Prostate gland (tissue), 2 donors: ENCODE measurements around the gene LGR6.

Source experiments
- CTCF ChIP-seq, 4 experiments: fragments of 200-600 bp in 2 of 4; fragments of 450-650 bp in 2 of 4; sonication (generic) in 2 of 4; IDR thresholded peaks; 1 replicate in 3 of 4; 2 replicates in 1 of 4; pipeline ENCODE4 v1.5.1; 2016 to 2019; ENCODE audit warnings: antibody characterized with exemption in 4 of 4, mild to moderate bottlenecking in 2 of 4, moderate library complexity in 2 of 4
- POLR2A ChIP-seq: fragments of 450-650 bp; IDR thresholded peaks from one replicate; pipeline ENCODE4 v1.6.1; 2016; ENCODE audit warnings: antibody characterized with exemption, mild to moderate bottlenecking

GRCh38 chr1:202208351-202208857 lies 14.8 kb downstream of the LGR6 start:
- TF ChIP-seq CTCF (IDR thresholded peaks at IDR 0.05) (no peak), POLR2A (no peak)
